GM13976 (cell line): ENCODE results near the gene PDK2.

Experiments
- DNase-seq: peaks from one replicate; pipeline ENCODE4 v3.0.0; 2012; ENCODE audit warnings: low spot score
- CTCF ChIP-seq: IDR thresholded peaks from 2 replicates; pipeline ENCODE4 v1.5.1; 2012; ENCODE audit warnings: borderline replicate concordance, mild to moderate bottlenecking; ENCODE audit not compliant: insufficient read depth; ENCODE audit errors: extremely low read depth, missing control alignments, control extremely low read depth
- in situ Hi-C: fragments of 300-500 bp; cut with MboI; formaldehyde crosslinking; loops from one replicate; pipeline ENCODE4 v1.12.0; 2022; ENCODE audit warnings: low sequenced_read_pairs, mixed read lengths, inconsistent platforms; ENCODE audit not compliant: unreplicated experiment

The PDK2 gene

DNA sequence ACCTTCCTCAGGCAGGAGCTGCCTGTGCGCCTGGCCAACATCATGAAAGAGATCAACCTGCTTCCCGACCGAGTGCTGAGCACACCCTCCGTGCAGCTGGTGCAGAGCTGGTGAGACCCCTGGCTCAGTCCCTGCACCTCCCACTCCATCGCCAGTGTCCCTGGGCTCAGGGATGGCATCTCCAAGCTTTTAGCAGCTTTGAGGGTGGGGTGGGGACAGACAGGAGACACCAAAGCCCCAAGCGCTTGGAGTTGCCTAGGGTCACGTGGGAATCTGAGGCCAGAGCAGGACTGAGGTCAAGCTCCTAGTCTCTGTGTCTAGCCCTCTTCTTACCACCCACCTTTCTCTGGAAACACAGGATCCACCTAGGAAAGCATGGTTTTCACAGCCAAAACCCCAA, 2.3 kb downstream of the PDK2 start:
- no peak for TF ChIP-seq CTCF
- in situ Hi-C loops = no loop called here
- no peak for DNase-seq

- DNase-seq = no peak
- in situ Hi-C loops = no loop called here
- TF ChIP-seq CTCF = no peak
Observed at GRCh38 chr17:50097926-50098325, 2.8 kb downstream of the PDK2 start.

- no peak for DNase-seq
- TF ChIP-seq CTCF = no peak
- in situ Hi-C loops = no loop called here
Observed at GRCh38 chr17:50098583-50098982, 3.4 kb downstream of the PDK2 start.

- in situ Hi-C loops = no loop called here
- no peak for TF ChIP-seq CTCF
- DNase-seq = no peak
Observed at GRCh38 chr17:50099003-50099402, 3.9 kb downstream of the PDK2 start.

GRCh38 chr17:50100480-50100883, 5.3 kb downstream of the PDK2 start:
- in situ Hi-C loops = no loop called here
- TF ChIP-seq CTCF = no peak
- DNase-seq = no peak

DNA sequence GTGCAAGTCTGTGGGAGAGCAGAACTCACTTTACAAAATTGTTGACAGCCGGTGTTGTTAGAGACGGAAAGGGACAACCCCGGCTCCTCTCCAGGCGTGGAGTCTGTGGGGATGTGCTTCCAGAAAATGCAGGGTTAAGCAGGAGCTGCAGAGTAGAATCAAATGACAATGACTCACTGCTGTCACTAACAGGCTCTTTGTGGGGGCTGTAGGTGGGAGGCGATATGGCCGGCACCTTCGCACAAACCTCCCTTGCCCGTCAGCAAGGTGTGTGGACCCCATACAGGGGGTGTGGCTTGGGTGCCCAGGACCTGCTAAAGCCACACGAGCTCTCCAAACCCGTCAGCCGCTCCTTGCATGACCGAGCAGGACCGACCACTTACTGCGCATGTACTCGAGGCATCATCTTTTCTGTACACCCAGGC, 5.8 kb downstream of the PDK2 start:
- no peak for TF ChIP-seq CTCF
- in situ Hi-C loops = no loop called here
- no peak for DNase-seq
